ENCODE data around the gene SAMHD1.
A peak's percentile ranks its signal among the peaks of the same experiment; 100 is the strongest.
"Not testable (repeated sequence)": the region's sequence is repeated elsewhere in the genome, so short reads cannot be mapped to it uniquely, and the experiment has no call there.

SAMHD1 gene

DNA sequence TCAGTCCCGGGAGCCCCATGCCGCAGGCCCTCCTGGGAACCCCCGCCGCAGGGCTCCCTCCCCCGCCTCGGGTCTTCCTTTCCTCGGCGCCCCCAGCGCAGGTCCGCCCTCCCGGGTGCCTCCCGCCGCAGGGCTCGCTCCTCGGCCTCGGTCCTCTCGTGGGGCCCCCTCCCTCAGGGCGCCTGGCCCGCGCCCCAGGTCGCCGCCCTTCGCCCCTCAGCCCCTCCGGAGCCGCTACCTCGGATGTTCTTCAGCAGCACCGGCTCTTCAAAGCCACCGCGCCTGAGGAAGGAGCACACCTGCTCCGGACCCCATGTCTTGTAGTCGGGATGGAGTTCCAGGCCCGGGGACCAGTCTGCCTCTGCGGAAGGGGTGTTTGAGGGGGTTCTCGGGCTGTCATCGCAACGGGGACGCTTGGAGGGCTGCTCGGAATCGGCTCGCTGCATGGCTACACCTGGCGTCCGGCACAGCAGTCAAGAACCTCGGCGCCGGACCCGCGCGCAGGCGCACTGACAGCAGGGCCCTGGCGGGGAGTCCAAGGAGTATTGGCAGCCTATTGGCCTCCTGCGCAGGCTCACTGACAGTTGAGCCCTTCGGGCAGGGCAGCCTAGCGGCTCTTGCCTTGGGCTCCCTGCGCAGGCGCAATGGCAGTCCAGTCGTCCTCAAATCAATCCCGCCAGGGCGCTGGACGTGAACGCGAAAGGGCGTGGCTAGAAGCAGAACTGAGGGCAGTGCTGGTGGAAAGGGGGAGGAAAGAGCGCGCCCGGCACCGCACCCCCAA lies at the start of gene SAMHD1:
TSS of gene SAMHD1 (minus strand) at position 511 of the 781 bp plus-strand sequence. CDS start at position 446, 65 bp downstream.
- H3K4me3 ChIP-seq (ENCODE audit: control insufficient read depth, low read depth, low read length), result peak within 1 kb of the TSS; percentile 96
- TF ChIP-seq, protein P1, sequence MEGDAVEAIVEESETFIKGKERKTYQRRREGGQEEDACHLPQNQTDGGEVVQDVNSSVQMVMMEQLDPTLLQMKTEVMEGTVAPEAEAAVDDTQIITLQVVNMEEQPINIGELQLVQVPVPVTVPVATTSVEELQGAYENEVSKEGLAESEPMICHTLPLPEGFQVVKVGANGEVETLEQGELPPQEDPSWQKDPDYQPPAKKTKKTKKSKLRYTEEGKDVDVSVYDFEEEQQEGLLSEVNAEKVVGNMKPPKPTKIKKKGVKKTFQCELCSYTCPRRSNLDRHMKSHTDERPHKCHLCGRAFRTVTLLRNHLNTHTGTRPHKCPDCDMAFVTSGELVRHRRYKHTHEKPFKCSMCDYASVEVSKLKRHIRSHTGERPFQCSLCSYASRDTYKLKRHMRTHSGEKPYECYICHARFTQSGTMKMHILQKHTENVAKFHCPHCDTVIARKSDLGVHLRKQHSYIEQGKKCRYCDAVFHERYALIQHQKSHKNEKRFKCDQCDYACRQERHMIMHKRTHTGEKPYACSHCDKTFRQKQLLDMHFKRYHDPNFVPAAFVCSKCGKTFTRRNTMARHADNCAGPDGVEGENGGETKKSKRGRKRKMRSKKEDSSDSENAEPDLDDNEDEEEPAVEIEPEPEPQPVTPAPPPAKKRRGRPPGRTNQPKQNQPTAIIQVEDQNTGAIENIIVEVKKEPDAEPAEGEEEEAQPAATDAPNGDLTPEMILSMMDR (conservative IDR thresholded peaks at IDR 0.05; ENCODE audit: control insufficient read depth, insufficient read depth, low read depth, low read length), result no peak
- peak; percentile 98 for DNase-seq (ENCODE audit: low read depth)

DNA sequence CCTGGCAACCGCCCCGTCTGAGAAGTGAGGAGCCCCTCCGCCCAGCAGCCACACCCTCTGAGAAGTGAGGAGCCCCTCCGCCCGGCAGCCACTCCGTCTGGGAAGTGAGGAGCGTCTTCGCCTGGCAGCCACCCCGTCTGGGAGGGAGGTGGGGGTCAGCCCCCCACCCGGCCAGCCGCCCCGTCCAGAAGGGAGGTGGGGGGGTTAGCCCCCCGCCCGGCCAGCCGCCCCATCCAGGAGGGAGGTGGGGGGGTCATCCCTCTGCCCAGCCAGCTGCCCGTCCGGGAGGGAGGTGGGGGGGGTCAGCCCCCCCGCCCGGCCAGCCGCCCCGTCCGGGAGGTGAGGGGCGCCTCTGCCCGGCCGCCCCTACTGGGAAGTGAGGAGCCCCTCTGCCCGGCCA lies 48.7 kb upstream of the SAMHD1 start:
- not testable (repeated sequence) for H3K4me3 ChIP-seq (ENCODE audit: control insufficient read depth, low read depth, low read length); DNase-seq (ENCODE audit: low read depth)

DNA sequence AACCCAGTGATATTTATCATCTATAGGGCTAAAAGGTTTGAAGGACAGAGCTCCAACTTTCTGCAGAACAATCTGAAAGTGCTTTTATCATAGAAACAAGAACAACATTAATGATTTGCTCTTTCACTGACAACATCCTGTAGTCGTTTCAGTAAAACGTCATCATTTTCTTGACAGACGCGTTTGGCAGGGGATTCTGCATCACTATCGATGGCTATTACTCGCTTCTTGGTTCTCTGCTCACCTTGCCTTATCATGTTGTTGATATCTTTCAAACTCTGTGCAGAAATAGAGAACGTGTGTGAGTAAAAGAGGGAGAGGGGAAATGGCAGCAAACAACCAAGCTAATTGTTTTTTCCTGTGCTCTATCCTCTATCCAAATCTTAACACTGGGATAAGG lies 47.1 kb upstream of the SAMHD1 start:
- TF ChIP-seq, protein P1 (conservative IDR thresholded peaks at IDR 0.05; ENCODE audit: control insufficient read depth, insufficient read depth, low read depth, low read length), result no peak
- no peak overlapping the region for H3K4me3 ChIP-seq (ENCODE audit: control insufficient read depth, low read depth, low read length)
- DNase-seq (ENCODE audit: low read depth), result no peak

DNA sequence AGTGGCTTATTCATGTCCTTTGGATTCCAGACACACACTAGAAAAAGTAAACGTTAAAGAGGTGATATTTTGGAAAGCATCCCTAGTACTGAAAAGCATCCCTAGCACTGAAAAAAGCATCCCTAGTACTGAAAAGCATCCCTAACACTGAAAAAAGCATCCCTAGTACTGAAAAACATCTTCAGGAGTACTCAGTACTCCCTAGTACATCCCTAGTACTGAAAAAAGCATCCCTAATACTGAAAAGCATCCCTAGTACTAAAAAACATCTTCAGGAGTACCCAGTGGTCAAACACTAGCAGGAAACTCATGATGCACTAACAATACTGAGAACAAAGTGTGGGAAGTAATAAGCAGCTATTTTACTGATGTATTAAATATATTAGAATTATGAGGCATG lies 45.6 kb upstream of the SAMHD1 start:
- H3K4me3 ChIP-seq (ENCODE audit: control insufficient read depth, low read depth, low read length), result no peak overlapping the region
- no peak for DNase-seq (ENCODE audit: low read depth)
- TF ChIP-seq, protein P1 (conservative IDR thresholded peaks at IDR 0.05; ENCODE audit: control insufficient read depth, insufficient read depth, low read depth, low read length), result no peak

DNA sequence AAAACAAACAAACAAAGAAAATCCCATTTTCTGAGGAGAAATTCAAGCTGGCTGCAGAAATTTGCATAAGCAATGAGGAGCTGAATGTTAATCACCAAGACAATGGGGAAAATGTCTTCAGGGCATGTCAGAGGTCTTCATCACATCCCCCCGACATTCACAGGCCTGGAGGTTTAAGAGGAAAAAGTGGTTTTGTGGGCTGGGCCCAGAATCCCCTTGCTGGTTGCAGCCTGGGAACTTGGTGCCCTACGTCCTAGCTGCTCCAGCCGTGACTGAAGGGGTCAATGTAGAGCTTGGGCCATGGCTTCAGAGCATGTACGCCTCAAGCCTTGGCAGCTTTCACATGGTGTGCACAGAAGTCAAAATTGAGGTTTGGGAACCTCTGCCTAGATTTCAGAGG lies 42.7 kb upstream of the SAMHD1 start:
- not testable (repeated sequence) for H3K4me3 ChIP-seq (ENCODE audit: control insufficient read depth, low read depth, low read length); DNase-seq (ENCODE audit: low read depth)

DNA sequence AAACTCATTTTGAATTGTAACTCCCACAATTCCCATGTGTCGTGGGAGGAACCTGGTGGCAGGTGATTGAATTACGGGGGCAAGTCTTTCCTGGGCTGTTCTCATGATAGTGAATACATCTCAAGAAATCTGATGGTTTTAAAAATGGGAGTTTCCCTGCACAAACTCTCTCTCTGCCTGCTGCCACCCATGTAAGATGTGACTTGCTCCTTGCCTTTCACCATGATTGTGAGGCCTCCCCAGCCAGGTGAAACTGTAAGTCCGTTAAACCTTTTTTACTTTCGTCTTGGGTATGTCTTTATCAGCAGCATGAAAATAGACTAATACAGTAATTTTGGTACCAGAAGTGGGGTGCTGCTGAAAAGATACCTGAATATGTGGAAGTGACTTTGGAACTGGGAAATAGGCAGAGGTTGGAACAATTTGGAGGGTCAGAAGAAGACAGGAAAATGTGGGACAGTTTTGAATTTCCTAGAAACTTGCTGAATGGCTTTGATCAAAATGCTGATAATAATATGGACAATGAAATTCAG lies 41.4 kb upstream of the SAMHD1 start:
- DNase-seq (ENCODE audit: low read depth), result no peak
- H3K4me3 ChIP-seq (ENCODE audit: control insufficient read depth, low read depth, low read length), result no peak overlapping the region
- TF ChIP-seq, protein P1 (conservative IDR thresholded peaks at IDR 0.05; ENCODE audit: control insufficient read depth, insufficient read depth, low read depth, low read length), result no peak

DNA sequence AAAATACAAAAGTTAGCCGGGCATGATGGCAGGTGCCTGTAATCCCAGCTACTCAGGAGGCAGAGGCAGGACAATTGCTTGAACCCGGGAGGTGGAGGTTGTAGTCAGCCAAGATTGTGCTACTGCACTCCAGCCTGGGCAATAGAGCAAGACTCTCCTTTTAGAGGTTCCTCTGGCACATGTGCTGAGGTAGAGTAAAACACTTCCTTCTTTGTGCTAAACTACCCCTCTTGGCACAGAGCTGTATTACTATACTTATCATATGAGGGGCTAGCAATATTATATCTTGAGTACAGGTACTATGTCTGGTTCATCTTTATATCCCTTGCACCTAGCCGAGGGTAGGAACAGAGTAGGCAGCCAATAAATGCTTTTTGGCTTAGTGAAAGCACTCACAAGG lies 40.2 kb upstream of the SAMHD1 start:
- DNase-seq (ENCODE audit: low read depth), result no peak
- TF ChIP-seq, protein P1 (conservative IDR thresholded peaks at IDR 0.05; ENCODE audit: control insufficient read depth, insufficient read depth, low read depth, low read length), result no peak
- no peak overlapping the region for H3K4me3 ChIP-seq (ENCODE audit: control insufficient read depth, low read depth, low read length)

DNA sequence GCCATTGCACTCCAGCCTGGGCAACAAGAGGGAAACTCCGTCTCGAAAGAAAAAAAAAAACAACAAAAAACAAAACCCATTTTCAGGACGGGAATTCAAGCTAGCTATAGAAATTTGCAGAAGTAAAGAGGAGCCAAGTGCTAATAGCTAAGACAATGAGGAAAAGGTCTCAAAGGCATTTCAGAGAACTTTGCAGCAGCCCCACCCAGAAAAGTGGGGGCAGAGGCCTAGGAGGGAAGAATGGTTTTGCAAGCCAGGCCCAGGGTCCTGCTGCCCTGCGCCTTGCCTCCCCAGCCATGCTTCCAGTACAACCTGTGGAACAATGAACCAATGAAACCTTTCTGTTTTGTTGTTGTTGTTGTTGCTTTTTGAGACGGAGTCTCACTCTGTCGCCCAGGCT lies 38.3 kb upstream of the SAMHD1 start:
- DNase-seq (ENCODE audit: low read depth), result no peak
- TF ChIP-seq, protein P1 (conservative IDR thresholded peaks at IDR 0.05; ENCODE audit: control insufficient read depth, insufficient read depth, low read depth, low read length), result no peak
- H3K4me3 ChIP-seq (ENCODE audit: control insufficient read depth, low read depth, low read length), result no peak overlapping the region
